GM12878 (cell line): ENCODE data around the gene H2BK1. TPM values are rescaled to one million over a fixed set of nuclear protein-coding genes. Genes with fewer than 3 reads are reported as not detected.

Experiments used
- ATAC-seq: fragments of 200-7000 bp; cut with Tn5 transposase; 3 replicates; pipeline ENCODE4 v1.9.1; 2020; ENCODE audit warnings: mild to moderate bottlenecking, moderate library complexity
- BruUV-seq: library from RNA; stranded (reverse); fragments of 400-500 nt; replicated peaks from 2 replicates; lab custom pipeline; 2021; lab: Mats Ljungman, UMichigan
- CTCF ChIA-PET: fragments of 300-600 bp; sonication (Branson Sonifier 250); formaldehyde crosslinking; extraction: SDS; loops from one replicate; lab custom pipeline; 2021; ENCODE audit warnings: inconsistent platforms; lab: Yijun Ruan, JAX
- POLR2A ChIA-PET: fragments of 350-600 bp; formaldehyde crosslinking; extraction: SDS; loops from one replicate; lab custom pipeline; 2021; ENCODE audit warnings: inconsistent platforms; lab: Charles Lee
- RAD21 ChIA-PET: fragments of 300-600 bp; sonication (Branson Sonifier 250); formaldehyde crosslinking; loops from one replicate; lab custom pipeline; 2023; ENCODE audit warnings: antibody characterized with exemption; ENCODE audit not compliant: unreplicated experiment; lab: Charles Lee
- SMC1A ChIA-PET: fragments of 300-600 bp; sonication (Branson Sonifier 250); formaldehyde crosslinking; loops from one replicate; lab custom pipeline; 2023; ENCODE audit not compliant: unreplicated experiment, uncharacterized antibody; lab: Charles Lee
- DNase-seq: peaks from one replicate; pipeline ENCODE4 v3.0.0-alpha.2; 2011; ENCODE audit warnings: low read depth, low spot score
- FAIRE-seq: peaks from 3 replicates; lab custom pipeline; 2011; peaks lifted over from hg19 to GRCh38; lab: Jason Lieb, UNC
- H2AFZ ChIP-seq: 2 replicates; pipeline ENCODE4 v1.6.0; 2011; ENCODE audit warnings: low read depth, low read length, control low read depth; ENCODE audit not compliant: control insufficient read depth
- H3K27ac ChIP-seq: 2 replicates; pipeline ENCODE4 v1.5.1; 2011; ENCODE audit warnings: control low read depth; ENCODE audit not compliant: control insufficient read depth, insufficient read depth
- H3K27me3 ChIP-seq, 2 experiments: replicated peaks in 1 of 2; 2 replicates each; pipeline versions ENCODE4 v1.6.0 to v1.6.1; 2011; ENCODE audit warnings: low read length in 1 of 2; ENCODE audit not compliant: control insufficient read depth in 2 of 2, insufficient read depth in 2 of 2
- H3K36me3 ChIP-seq, 2 experiments: 2 replicates each; pipeline ENCODE4 v1.5.1; 2011; ENCODE audit warnings: low read length in 1 of 2; ENCODE audit not compliant: control insufficient read depth in 2 of 2, insufficient read depth in 2 of 2
- H3K4me1 ChIP-seq: 2 replicates; pipeline ENCODE4 v1.6.1; 2011; ENCODE audit warnings: mild to moderate bottlenecking, low read length, moderate library complexity, mixed read lengths; ENCODE audit not compliant: control insufficient read depth, insufficient read depth
- H3K4me2 ChIP-seq: 2 replicates; pipeline ENCODE4 v1.6.0; 2011; ENCODE audit warnings: control low read depth; ENCODE audit not compliant: control insufficient read depth, insufficient read depth
- H3K4me3 ChIP-seq: fragments of 200-600 bp; sonication (generic); 2 replicates; pipeline ENCODE4 v1.5.1; 2016
- H3K79me2 ChIP-seq: 2 replicates; pipeline ENCODE4 v1.6.0; 2011; ENCODE audit warnings: low read length; ENCODE audit not compliant: control insufficient read depth, insufficient read depth
- H3K9ac ChIP-seq: 2 replicates; pipeline ENCODE4 v1.8.0; 2011; ENCODE audit warnings: low read length, control low read depth, mixed read lengths; ENCODE audit not compliant: control insufficient read depth, insufficient read depth
- H3K9me3 ChIP-seq: replicated peaks from 3 replicates; pipeline ENCODE4 v1.5.1; 2011; ENCODE audit warnings: mild to moderate bottlenecking, low read length; ENCODE audit not compliant: control insufficient read depth, insufficient read depth
- H4K20me1 ChIP-seq: 2 replicates; pipeline ENCODE4 v1.6.0; 2011; ENCODE audit not compliant: control insufficient read depth, insufficient read depth
- CHD2 ChIP-seq: IDR thresholded peaks from 2 replicates; pipeline ENCODE4 v1.6.1; 2011; ENCODE audit warnings: low read depth, low read length, improper control_type of control experiment, borderline replicate concordance
- CTCF ChIP-seq, 3 experiments: IDR thresholded peaks in 2 of 3; conservative IDR thresholded peaks in 1 of 3; 2 replicates each; pipeline ENCODE4 v1.5.1; 2011; ENCODE audit warnings: low read depth in 3 of 3, low read length in 3 of 3, mild to moderate bottlenecking in 3 of 3, control low read depth in 2 of 3, moderate library complexity in 2 of 3, inconsistent platforms in 1 of 3, mixed read lengths in 1 of 3; ENCODE audit not compliant: control insufficient read depth in 2 of 3, insufficient read depth in 1 of 3; ENCODE audit errors: extremely low read depth in 1 of 3
- E2F8 ChIP-seq: fragments of 450-650 bp; IDR thresholded peaks from 2 replicates; pipeline ENCODE4 v1.6.1; 2018; ENCODE audit warnings: mild to moderate bottlenecking, low read depth, moderate library complexity; ENCODE audit not compliant: partially characterized antibody
- EED ChIP-seq: sonication (generic); IDR thresholded peaks from 2 replicates; pipeline ENCODE4 v1.6.1; 2016; ENCODE audit warnings: antibody characterized with exemption, low read depth
- IKZF1 ChIP-seq: fragments of 450-650 bp; conservative IDR thresholded peaks from 2 replicates; pipeline ENCODE4 v1.6.1; 2017; ENCODE audit warnings: antibody characterized with exemption, mild to moderate bottlenecking
- MEF2A ChIP-seq: IDR thresholded peaks from 2 replicates; pipeline ENCODE4 v1.6.1; 2011; ENCODE audit warnings: low read depth, mild to moderate bottlenecking, low read length, moderate library complexity; ENCODE audit not compliant: insufficient read depth
- PAX8 ChIP-seq: fragments of 450-650 bp; IDR thresholded peaks from 2 replicates; pipeline ENCODE4 v1.6.1; 2017; ENCODE audit warnings: mild to moderate bottlenecking, moderate library complexity
- RELA ChIP-seq: fragments of 450-650 bp; IDR thresholded peaks from 2 replicates; pipeline ENCODE4 v1.8.0; 2014; ENCODE audit warnings: borderline replicate concordance; ENCODE audit not compliant: partially characterized antibody
- WGBS: methylation state at CpG from one replicate; pipeline ENCODE4 v1.1.6; 2016; ENCODE audit warnings: low lambda C conversion rate; ENCODE audit not compliant: insufficient replicate concordance, insufficient coverage; ENCODE audit errors: missing lambda C conversion rate; 5-methylcytosine and 5-hydroxymethylcytosine counted together
- in situ Hi-C: fragments of 300-500 bp; cut with MboI; formaldehyde crosslinking; loops from 9 replicates; pipeline ENCODE4 v1.14.3; 2018; ENCODE audit warnings: mixed read lengths
- intact Hi-C: fragments of 100-400 bp; cut with micrococcal nuclease; formaldehyde crosslinking; loops from one replicate; pipeline ENCODE4 v1.14.2; 2022; ENCODE audit not compliant: unreplicated experiment
- polyA plus RNA-seq, 11 experiments: library from polyadenylated mRNA; depleted of rRNA in 4 of 11; unstranded in 6 of 11; stranded (reverse) in 5 of 11; fragments of >200 nt; fragmentation: Nextera tagmentation in 4 of 11; fragmentation: Illumina TruSeq in 1 of 11; extraction: Ambion mirVana in 4 of 11; extraction: Trizol in 1 of 11; gene quantifications; 1 replicate in 1 of 11; 2 replicates in 10 of 11; pipeline versions ENCODE4 v1.2.1 to v1.2.3, GENCODE V29; 2011 to 2016; ENCODE audit warnings: inconsistent platforms in 2 of 11, missing spikeins in 2 of 11, low read depth in 1 of 11
- total RNA-seq, 4 experiments: library from RNA; depleted of rRNA in 3 of 4; stranded (reverse); fragments of >200 nt in 3 of 4; fragmentation: Illumina TruSeq in 1 of 4; extraction: Trizol in 1 of 4; gene quantifications; 2 replicates each; pipeline versions ENCODE4 v1.2.1 to v1.2.3, GENCODE V29; 2013 to 2021

H2BK1 gene
- total and polyA plus RNA-seq, 10 of the 15 experiments (the other 5 are each of a cell fraction or from before 2014, with no cell fraction given) = 0.54 TPM; not detected in 9

- ChIA-PET SMC1A (interaction anchor here (0.8 kb wide), 1 partner anchor 9 kb away, joined by 3 read pairs; no protein-coding TSS in a partner anchor), RAD21 (no interaction called here), POLR2A (no interaction called here), CTCF (interaction anchor here (1.7 kb wide), 1 partner anchor 13 kb away, joined by 5 read pairs; no protein-coding TSS in a partner anchor)
- intact Hi-C loops = no loop called here
- 33% methylated on average over 2 of the region's 2 CpGs for WGBS
- no TSS peak for BruUV-seq
- no peak overlapping the region for H3K9ac ChIP-seq
- TF ChIP-seq CTCF (IDR thresholded peaks at IDR 0.05 in 2 of 3, conservative IDR thresholded peaks at IDR 0.05 in 1 of 3; ENCODE audit: control insufficient read depth in 2 of 3, extremely low read depth in 1 of 3, insufficient read depth in 1 of 3, low read depth in 3 of 3, low read length in 3 of 3) (no peak), MEF2A (no peak), EED (no peak), PAX8 (no peak), IKZF1 (no peak), RELA (no peak), CHD2 (no peak), E2F8 (no peak)
- H3K27me3 ChIP-seq = peaks cover 0 to 4% of the 10 kb centered on the region in 2 experiments; a peak in 3 of 4 replicates
- H3K36me3 ChIP-seq = no peaks in the 10 kb centered on the region
- no peaks in the 10 kb centered on the region for H3K4me1 ChIP-seq
- no peak overlapping the region for H3K27ac ChIP-seq
- H4K20me1 ChIP-seq = no peaks in the 10 kb centered on the region
- H3K79me2 ChIP-seq = no peaks in the 10 kb centered on the region
- FAIRE-seq = no peak
- H3K4me3 ChIP-seq = no peak overlapping the region
- H3K9me3 ChIP-seq = no peaks in the 10 kb centered on the region
- no peak overlapping the region for H2AFZ ChIP-seq
- H3K4me2 ChIP-seq = no peak overlapping the region
- ATAC-seq = no peak
- in situ Hi-C loops = no loop called here
- no peak for DNase-seq
Observed at GRCh38 chr7:151178831-151179230, 31.5 kb downstream of the H2BK1 start.
